ENCODE results near the gene LTBP1.

GRCh38 chr2:32986480-32986879 is 39.7 kb downstream of the LTBP1 start:
- TF ChIP-seq CTCF (IDR thresholded peaks at IDR 0.05) = no peak
- no peak for TF ChIP-seq POLR2A (IDR thresholded peaks at IDR 0.05)
